Cardiac muscle cell (in vitro differentiated cells and primary cell): ENCODE measurements around the gene FCSK. TPM values are rescaled to one million over a fixed set of nuclear protein-coding genes. Genes with fewer than 3 reads are reported as not detected.

Source experiments
- DNase-seq, 2 donors: peaks; one replicate each; pipeline versions ENCODE4 v3.0.0 to v3.0.0-alpha.2; 2010 to 2017; ENCODE audit warnings: low read depth in 1 of 2, low spot score in 1 of 2
- H3K27ac ChIP-seq: fragments of 200-600 bp; sonication (generic); 2 replicates; pipeline ENCODE4 v1.5.1; 2016
- H3K27me3 ChIP-seq: fragments of 200-600 bp; sonication (generic); 2 replicates; pipeline ENCODE4 v1.6.0; 2016; ENCODE audit warnings: control low read depth
- H3K36me3 ChIP-seq: fragments of 200-600 bp; sonication (generic); 2 replicates; pipeline ENCODE4 v1.5.1; 2016; ENCODE audit warnings: control low read depth
- H3K4me1 ChIP-seq: fragments of 200-600 bp; sonication (generic); 2 replicates; pipeline ENCODE4 v1.8.1; 2017; ENCODE audit warnings: low read depth, mild to moderate bottlenecking, mixed run types
- H3K4me3 ChIP-seq: fragments of 200-600 bp; sonication (generic); 2 replicates; pipeline ENCODE4 v1.5.1; 2016; ENCODE audit warnings: mild to moderate bottlenecking
- H3K9me3 ChIP-seq: fragments of 200-600 bp; sonication (generic); 2 replicates; pipeline ENCODE4 v1.5.1; 2017; ENCODE audit warnings: low read depth, mild to moderate bottlenecking, control low read depth
- CTCF ChIP-seq: IDR thresholded peaks from 2 replicates; pipeline ENCODE4 v1.5.1; 2012; ENCODE audit warnings: low read depth, mild to moderate bottlenecking, low read length
- polyA plus RNA-seq: library from polyadenylated mRNA; unstranded; fragments of >200 nt; fragmentation: Nextera tagmentation; extraction: Ambion mirVana; gene quantifications from 2 replicates; pipeline ENCODE4 v1.2.1, GENCODE V29; 2016
- total RNA-seq: library from RNA; depleted of rRNA; stranded (reverse); fragments of >200 nt; gene quantifications from 2 replicates; pipeline ENCODE4 v1.2.3, GENCODE V29; 2016

The FCSK gene
- total and polyA plus RNA-seq, 2 experiments from 2014 or later = 12.0 to 22.5 TPM

GRCh38 chr16:70467113-70467512 is 12.7 kb downstream of the FCSK start:
- Histone ChIP-seq H3K4me3 (no peak overlapping the region), H3K9me3 (no peaks in the 10 kb centered on the region), H3K4me1 (no peaks in the 10 kb centered on the region), H3K36me3 (peaks cover 3% of the 10 kb centered on the region), H3K27me3 (no peaks in the 10 kb centered on the region), H3K27ac (no peak overlapping the region)
- no peak for DNase-seq
- TF ChIP-seq CTCF = no peak

DNA sequence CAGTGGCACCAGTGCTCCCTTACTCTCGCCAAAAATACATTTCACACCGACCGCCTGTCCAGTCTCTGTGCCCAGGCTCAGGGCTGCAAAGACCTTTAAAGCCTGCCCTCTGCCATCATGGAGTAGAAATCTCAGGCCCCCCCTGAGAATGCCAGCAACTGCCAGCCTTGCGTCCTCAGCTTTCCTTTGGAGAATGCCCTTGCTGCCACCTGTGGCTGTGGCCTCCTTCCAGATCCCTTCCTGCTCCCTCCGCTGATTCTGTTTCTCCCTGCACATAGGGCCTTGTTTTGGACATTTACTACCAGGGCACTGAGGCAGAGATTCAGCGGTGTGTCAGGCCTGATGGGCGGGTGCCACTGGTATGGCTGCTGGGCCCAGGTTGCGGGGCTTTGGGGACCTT is 13.2 kb downstream of the FCSK start:
- TF ChIP-seq CTCF = no peak
- Histone ChIP-seq H3K27me3 (no peaks in the 10 kb centered on the region), H3K4me3 (no peak overlapping the region), H3K36me3 (peaks cover 3% of the 10 kb centered on the region), H3K27ac (no peak overlapping the region), H3K4me1 (no peaks in the 10 kb centered on the region), H3K9me3 (no peaks in the 10 kb centered on the region)
- DNase-seq = no peak

- no peaks in the 10 kb centered on the region for H3K36me3 ChIP-seq
- no peaks in the 10 kb centered on the region for H3K27me3 ChIP-seq
- H3K4me1 ChIP-seq = no peaks in the 10 kb centered on the region
- no peak for DNase-seq
- no peaks in the 10 kb centered on the region for H3K9me3 ChIP-seq
- no peak for TF ChIP-seq CTCF
- H3K27ac ChIP-seq = no peak overlapping the region
- no peak overlapping the region for H3K4me3 ChIP-seq
Measured at GRCh38 chr16:70468776-70469525, 14.6 kb downstream of the FCSK start.

GRCh38 chr16:70470141-70470926 is 15.9 kb downstream of the FCSK start:
- Histone ChIP-seq H3K9me3 (no peaks in the 10 kb centered on the region), H3K36me3 (no peaks in the 10 kb centered on the region), H3K27me3 (no peaks in the 10 kb centered on the region), H3K4me3 (no peak overlapping the region), H3K4me1 (no peaks in the 10 kb centered on the region), H3K27ac (no peak overlapping the region)
- no peak for TF ChIP-seq CTCF
- DNase-seq = no peak

DNA sequence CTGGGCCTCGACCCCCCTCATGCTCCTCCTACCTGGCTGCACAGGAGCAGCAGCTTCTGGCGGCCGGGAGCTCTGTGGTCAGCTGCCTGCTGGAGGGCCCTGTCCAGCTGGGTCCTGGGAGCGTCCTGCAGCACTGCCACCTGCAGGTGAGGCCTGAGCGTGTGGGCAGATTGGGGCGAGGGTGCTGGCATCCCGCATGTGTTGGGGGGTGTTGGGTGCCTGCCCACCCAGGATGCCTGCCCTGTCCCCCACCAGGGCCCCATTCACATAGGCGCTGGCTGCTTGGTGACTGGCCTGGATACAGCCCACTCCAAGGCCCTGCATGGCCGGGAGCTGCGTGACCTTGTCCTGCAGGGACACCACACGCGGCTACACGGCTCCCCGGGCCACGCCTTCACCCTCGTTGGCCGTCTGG is 16.5 kb downstream of the FCSK start:
- no peak overlapping the region for H3K27ac ChIP-seq
- H3K27me3 ChIP-seq = no peaks in the 10 kb centered on the region
- peak; percentile 48 for TF ChIP-seq CTCF
- no peaks in the 10 kb centered on the region for H3K9me3 ChIP-seq
- H3K4me3 ChIP-seq = no peak overlapping the region
- DNase-seq = peak; percentile 37 to 77
- H3K4me1 ChIP-seq = no peaks in the 10 kb centered on the region
- H3K36me3 ChIP-seq = no peaks in the 10 kb centered on the region
